K562 (cell line): Measurements from ENCODE around the gene CDKN1B. TPM values are rescaled to one million over a fixed set of nuclear protein-coding genes. Genes with fewer than 3 reads are reported as not detected.
A peak's percentile ranks its signal among the peaks of the same experiment; 100 is the strongest.

Experiments
- ATAC-seq: fragments of 200-7000 bp; cut with Tn5 transposase; 3 replicates; pipeline ENCODE4 v1.9.1; 2020; ENCODE audit warnings: moderate library complexity
- BruUV-seq: library from RNA; stranded (reverse); fragments of 400-500 nt; replicated peaks from 2 replicates; lab custom pipeline; 2021; lab: Mats Ljungman, UMichigan
- CTCF ChIA-PET: fragments of 300-600 bp; formaldehyde crosslinking; extraction: SDS; loops from one replicate; lab custom pipeline; 2021; ENCODE audit warnings: low intra/inter-chr PET ratio; lab: Yijun Ruan, JAX
- POLR2A ChIA-PET: fragments of 300-600, 350-650 bp; sonication (Branson Sonifier 250); formaldehyde crosslinking; extraction: SDS; loops from one replicate; lab custom pipeline; 2021; ENCODE audit warnings: antibody characterized with exemption, inconsistent platforms; lab: Yijun Ruan, JAX
- DNase-seq, 4 experiments: peaks; one replicate each; pipeline versions ENCODE4 v3.0.0 to v3.0.0-alpha.2; 2011 to 2018; ENCODE audit warnings: low spot score in 3 of 4, mixed read lengths in 3 of 4; ENCODE audit errors: extremely low read depth in 1 of 4
- FAIRE-seq: peaks from 2 replicates; lab custom pipeline; 2011; peaks lifted over from hg19 to GRCh38; lab: Jason Lieb, UNC
- H2AFZ ChIP-seq: 2 replicates; pipeline ENCODE4 v1.6.0; 2011; ENCODE audit warnings: low read depth, low read length, control low read depth, inconsistent platforms
- H3K27ac ChIP-seq: fragments of 200-600 bp; 3 replicates; pipeline ENCODE4 v1.8.0; 2011; ENCODE audit warnings: low read depth, mild to moderate bottlenecking, control low read depth, inconsistent platforms, low read length, moderate library complexity, mixed read lengths; ENCODE audit errors: extremely low read depth
- H3K27me3 ChIP-seq, 2 experiments: fragments of 300-600 bp in 1 of 2; 2 replicates in 1 of 2; 3 replicates in 1 of 2; pipeline versions ENCODE4 v1.6.0 to v1.8.0; 2011; ENCODE audit warnings: inconsistent platforms in 2 of 2, low read length in 2 of 2, mild to moderate bottlenecking in 1 of 2, mixed read lengths in 1 of 2, moderate library complexity in 1 of 2; ENCODE audit not compliant: control insufficient read depth in 2 of 2, insufficient read depth in 2 of 2
- H3K36me3 ChIP-seq: fragments of 300-600 bp; 3 replicates; pipeline ENCODE4 v1.8.0; 2011; ENCODE audit warnings: mild to moderate bottlenecking, low read length, inconsistent platforms; ENCODE audit not compliant: control insufficient read depth, insufficient read depth
- H3K4me1 ChIP-seq, 2 experiments: fragments of 200-600 bp in 1 of 2; replicated peaks in 1 of 2; 2 replicates in 1 of 2; 3 replicates in 1 of 2; pipeline versions ENCODE4 v1.5.1 to v1.8.0; 2011; ENCODE audit warnings: inconsistent platforms in 2 of 2, low read length in 2 of 2, mild to moderate bottlenecking in 1 of 2, mixed read lengths in 1 of 2, moderate library complexity in 1 of 2; ENCODE audit not compliant: control insufficient read depth in 2 of 2, insufficient read depth in 2 of 2
- H3K4me2 ChIP-seq: 2 replicates; pipeline ENCODE4 v1.6.1; 2011; ENCODE audit warnings: low read length, control low read depth, inconsistent platforms, mixed read lengths; ENCODE audit not compliant: insufficient read depth
- H3K4me3 ChIP-seq: fragments of 200-600 bp; sonication (generic), shearing (Covaris generic); 2 replicates; pipeline ENCODE4 v1.5.1; 2016; ENCODE audit warnings: control low read depth, inconsistent platforms
- H3K79me2 ChIP-seq: fragments of 200-600 bp; 3 replicates; pipeline ENCODE4 v1.8.0; 2011; ENCODE audit warnings: low read length, inconsistent platforms; ENCODE audit not compliant: control insufficient read depth, insufficient read depth
- H3K9ac ChIP-seq, 2 experiments: 2 replicates each; pipeline versions ENCODE4 v1.6.0 to v1.6.1; 2011; ENCODE audit warnings: low read depth in 2 of 2, low read length in 2 of 2, control low read depth in 1 of 2, inconsistent platforms in 1 of 2, mild to moderate bottlenecking in 1 of 2, mixed read lengths in 1 of 2; ENCODE audit not compliant: insufficient read depth in 1 of 2
- H3K9me1 ChIP-seq: one replicate; pipeline ENCODE4 v1.6.0; 2011; ENCODE audit warnings: inconsistent platforms, mild to moderate bottlenecking, low read length, moderate library complexity; ENCODE audit not compliant: control insufficient read depth, insufficient read depth
- H3K9me3 ChIP-seq: replicated peaks from 2 replicates; pipeline ENCODE4 v1.5.1; 2011; ENCODE audit warnings: low read depth, low read length, inconsistent platforms; ENCODE audit not compliant: control insufficient read depth, insufficient read depth
- H4K20me1 ChIP-seq: replicated peaks from 2 replicates; pipeline ENCODE4 v1.6.1; 2011; ENCODE audit warnings: low read length, inconsistent platforms, mixed read lengths; ENCODE audit not compliant: control insufficient read depth, insufficient read depth
- CBFA2T2 ChIP-seq: fragments of 450-650 bp; conservative IDR thresholded peaks from 2 replicates; pipeline ENCODE4 v1.6.1; 2017; ENCODE audit warnings: mild to moderate bottlenecking
- EZH2 ChIP-seq: IDR thresholded peaks from 2 replicates; pipeline ENCODE4 v1.6.1; 2012; ENCODE audit warnings: low read depth, mild to moderate bottlenecking, inconsistent platforms, low read length, borderline replicate concordance
- GTF2E2 ChIP-seq: fragments of 200-800 bp; sonication (Bioruptor generic); IDR thresholded peaks from 2 replicates; pipeline ENCODE4 v1.6.1; 2016; ENCODE audit warnings: missing genetic modification characterization, missing compliant biosample characterization
- ILF3 ChIP-seq: fragments of 450-650 bp; IDR thresholded peaks from 2 replicates; pipeline ENCODE4 v1.6.1; 2018; ENCODE audit warnings: antibody characterized with exemption, mild to moderate bottlenecking, moderate library complexity, borderline replicate concordance
- KAT2B ChIP-seq: IDR thresholded peaks from one replicate; pipeline ENCODE4 v1.6.1; 2012; ENCODE audit warnings: low read depth, mild to moderate bottlenecking, control low read depth, inconsistent platforms, low read length, moderate library complexity
- KLF1 ChIP-seq: fragments of 450-650 bp; IDR thresholded peaks from 2 replicates; pipeline ENCODE4 v1.6.1; 2016; ENCODE audit warnings: missing genetic modification characterization, missing compliant biosample characterization
- NFRKB ChIP-seq: fragments of 450-650 bp; IDR thresholded peaks from 2 replicates; pipeline ENCODE4 v1.6.1; 2016; ENCODE audit warnings: low read depth
- NR2C2 ChIP-seq, 2 experiments: fragments of 200-800 bp in 1 of 2; sonication (Bioruptor generic) in 1 of 2; sonication (generic) in 1 of 2; formaldehyde crosslinking in 1 of 2; IDR thresholded peaks; 2 replicates each; pipeline versions ENCODE4 v1.6.1 to v1.8.0; 2016 to 2022; ENCODE audit warnings: mild to moderate bottlenecking in 1 of 2, missing compliant biosample characterization in 1 of 2, missing genetic modification characterization in 1 of 2, missing genetic modification reagents in 1 of 2
- NR2F6 ChIP-seq: fragments of 450-650 bp; formaldehyde crosslinking; IDR thresholded peaks from 2 replicates; pipeline ENCODE4 v1.4.0; 2020; ENCODE audit warnings: mild to moderate bottlenecking
- NRF1 ChIP-seq, 2 experiments: fragments of 450-650 bp; IDR thresholded peaks in 1 of 2; conservative IDR thresholded peaks in 1 of 2; 2 replicates each; pipeline ENCODE4 v1.6.1; 2014; ENCODE audit warnings: mild to moderate bottlenecking in 2 of 2
- SMARCA5 ChIP-seq: fragments of 450-650 bp; IDR thresholded peaks from 2 replicates; pipeline ENCODE4 v1.6.1; 2016
- TRIM28 ChIP-seq: fragments of 450-650 bp; IDR thresholded peaks from 2 replicates; pipeline ENCODE4 v1.6.1; 2017
- ZBTB26 ChIP-seq: fragments of 450-650 bp; formaldehyde crosslinking; IDR thresholded peaks from 2 replicates; pipeline ENCODE4 v1.4.0; 2022; ENCODE audit warnings: missing genetic modification characterization
- WGBS: fragments of 100-300 bp; shearing (Covaris generic); methylation state at CpG from one replicate; pipeline ENCODE4 v1.1.6; 2016; ENCODE audit warnings: low coverage, mixed read lengths; ENCODE audit not compliant: insufficient coverage; ENCODE audit errors: missing lambda C conversion rate; 5-methylcytosine and 5-hydroxymethylcytosine counted together
- in situ Hi-C: fragments of 300-500 bp; cut with MboI; formaldehyde crosslinking; loops from 4 replicates; pipeline ENCODE4 v1.15.0; 2018; ENCODE audit warnings: inconsistent platforms, mixed read lengths
- intact Hi-C: fragments of 100-400 bp; cut with micrococcal nuclease; formaldehyde crosslinking; loops from 2 replicates; pipeline ENCODE4 v1.14.2; 2022
- polyA plus RNA-seq, 8 experiments: library from polyadenylated mRNA; depleted of rRNA in 4 of 8; stranded (reverse) in 5 of 8; unstranded in 3 of 8; fragments of >200 nt; fragmentation: Nextera tagmentation in 2 of 8; fragmentation: Illumina TruSeq in 1 of 8; extraction: Ambion mirVana in 2 of 8; extraction: Trizol in 1 of 8; gene quantifications; 2 replicates each; pipeline versions ENCODE4 v1.2.1 to v1.2.3, GENCODE V29; 2011 to 2014; ENCODE audit warnings: inconsistent platforms in 1 of 8, missing spikeins in 1 of 8
- total RNA-seq, 7 experiments: library from RNA; depleted of rRNA in 6 of 7; stranded (reverse); fragments of >200 nt in 6 of 7; fragmentation: Illumina TruSeq in 2 of 7; extraction: Trizol in 2 of 7; gene quantifications; 2 replicates each; pipeline versions ENCODE4 v1.2.1 to v1.2.3, GENCODE V29; 2011 to 2021; ENCODE audit warnings: low replicate concordance in 1 of 7
- TF ChIP-seq, protein P1 (sequence below): fragments of 450-650 bp; IDR thresholded peaks from one replicate; pipeline ENCODE4 v1.6.1; 2018; ENCODE audit warnings: mild to moderate bottlenecking, moderate library complexity; ENCODE audit not compliant: partially characterized antibody
- TF ChIP-seq, protein P2 (sequence below), 3 experiments: IDR thresholded peaks in 2 of 3; conservative IDR thresholded peaks in 1 of 3; 2 replicates each; pipeline ENCODE4 v1.5.1; 2011 to 2012; ENCODE audit warnings: low read length in 3 of 3, mild to moderate bottlenecking in 3 of 3, control low read depth in 2 of 3, improper control_type of control experiment in 1 of 3, inconsistent platforms in 1 of 3, low read depth in 1 of 3, mixed read lengths in 1 of 3, moderate library complexity in 1 of 3; ENCODE audit not compliant: insufficient read depth in 2 of 3
- TF ChIP-seq, protein P3 (sequence below): fragments of 250-450 bp; sonication (Bioruptor Pico); IDR thresholded peaks from 2 replicates; pipeline ENCODE4 v1.5.1; 2021; ENCODE audit warnings: mild to moderate bottlenecking

The CDKN1B gene
- total and polyA plus RNA-seq, 9 of the 15 experiments (the other 6 are each of a cell fraction or from before 2014, with no cell fraction given), result 2.6 to 35.2 (median 15.5) TPM

DNA sequence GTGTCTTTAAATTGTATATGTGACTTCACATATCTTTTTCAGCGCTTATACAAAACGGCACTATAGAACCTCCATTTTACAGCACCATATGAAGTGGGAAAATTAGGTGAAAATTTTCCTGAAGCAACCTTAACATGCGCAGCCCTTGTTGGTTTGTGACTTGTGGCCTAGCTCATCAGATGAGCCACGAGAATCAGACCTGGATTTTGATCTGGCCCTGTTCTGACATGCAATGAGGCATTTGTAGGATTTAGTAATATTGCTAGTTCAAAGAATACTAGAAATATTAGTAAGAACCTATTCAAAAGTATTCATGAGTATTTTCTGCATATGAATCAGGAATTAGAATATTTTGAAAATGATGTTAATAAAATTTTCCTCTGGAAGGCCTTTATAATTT lies 2.9 kb downstream of the CDKN1B start:
- BruUV-seq, result no TSS peak
- no peak for TF ChIP-seq ILF3
- TF ChIP-seq ZBTB26 (CRISPR knock-in tag), result no peak
- TF ChIP-seq TRIM28, result no peak
- TF ChIP-seq NFRKB, result no peak
- TF ChIP-seq GTF2E2, result no peak
- TF ChIP-seq, protein P1, sequence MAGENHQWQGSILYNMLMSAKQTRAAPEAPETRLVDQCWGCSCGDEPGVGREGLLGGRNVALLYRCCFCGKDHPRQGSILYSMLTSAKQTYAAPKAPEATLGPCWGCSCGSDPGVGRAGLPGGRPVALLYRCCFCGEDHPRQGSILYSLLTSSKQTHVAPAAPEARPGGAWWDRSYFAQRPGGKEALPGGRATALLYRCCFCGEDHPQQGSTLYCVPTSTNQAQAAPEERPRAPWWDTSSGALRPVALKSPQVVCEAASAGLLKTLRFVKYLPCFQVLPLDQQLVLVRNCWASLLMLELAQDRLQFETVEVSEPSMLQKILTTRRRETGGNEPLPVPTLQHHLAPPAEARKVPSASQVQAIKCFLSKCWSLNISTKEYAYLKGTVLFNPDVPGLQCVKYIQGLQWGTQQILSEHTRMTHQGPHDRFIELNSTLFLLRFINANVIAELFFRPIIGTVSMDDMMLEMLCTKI, result no peak
- TF ChIP-seq NR2F6 (CRISPR knock-in tag), result no peak
- no peak for TF ChIP-seq KAT2B
- TF ChIP-seq NR2C2 (CRISPR knock-in tag; IDR thresholded peaks at IDR 0.05), result no peak
- TF ChIP-seq NR2C2 (tag; IDR thresholded peaks at IDR 0.05), result 0 out of 2 replicates have a peak, but pooled peaks have one; percentile 15
- TF ChIP-seq EZH2, result no peak
- TF ChIP-seq NRF1 (conservative IDR thresholded peaks at IDR 0.05 in 1 of 2, IDR thresholded peaks at IDR 0.05 in 1 of 2), result peak; percentile 25 to 54; a peak in 3 of 4 replicates
- no peak for TF ChIP-seq SMARCA5
- TF ChIP-seq CBFA2T2, result no peak
- TF ChIP-seq KLF1, result no peak
- TF ChIP-seq, protein P2, sequence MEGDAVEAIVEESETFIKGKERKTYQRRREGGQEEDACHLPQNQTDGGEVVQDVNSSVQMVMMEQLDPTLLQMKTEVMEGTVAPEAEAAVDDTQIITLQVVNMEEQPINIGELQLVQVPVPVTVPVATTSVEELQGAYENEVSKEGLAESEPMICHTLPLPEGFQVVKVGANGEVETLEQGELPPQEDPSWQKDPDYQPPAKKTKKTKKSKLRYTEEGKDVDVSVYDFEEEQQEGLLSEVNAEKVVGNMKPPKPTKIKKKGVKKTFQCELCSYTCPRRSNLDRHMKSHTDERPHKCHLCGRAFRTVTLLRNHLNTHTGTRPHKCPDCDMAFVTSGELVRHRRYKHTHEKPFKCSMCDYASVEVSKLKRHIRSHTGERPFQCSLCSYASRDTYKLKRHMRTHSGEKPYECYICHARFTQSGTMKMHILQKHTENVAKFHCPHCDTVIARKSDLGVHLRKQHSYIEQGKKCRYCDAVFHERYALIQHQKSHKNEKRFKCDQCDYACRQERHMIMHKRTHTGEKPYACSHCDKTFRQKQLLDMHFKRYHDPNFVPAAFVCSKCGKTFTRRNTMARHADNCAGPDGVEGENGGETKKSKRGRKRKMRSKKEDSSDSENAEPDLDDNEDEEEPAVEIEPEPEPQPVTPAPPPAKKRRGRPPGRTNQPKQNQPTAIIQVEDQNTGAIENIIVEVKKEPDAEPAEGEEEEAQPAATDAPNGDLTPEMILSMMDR (IDR thresholded peaks at IDR 0.05 in 2 of 3, conservative IDR thresholded peaks at IDR 0.05 in 1 of 3; ENCODE audit: insufficient read depth in 2 of 3, low read depth in 1 of 3, low read length in 3 of 3), result no peak
- TF ChIP-seq, protein P3, sequence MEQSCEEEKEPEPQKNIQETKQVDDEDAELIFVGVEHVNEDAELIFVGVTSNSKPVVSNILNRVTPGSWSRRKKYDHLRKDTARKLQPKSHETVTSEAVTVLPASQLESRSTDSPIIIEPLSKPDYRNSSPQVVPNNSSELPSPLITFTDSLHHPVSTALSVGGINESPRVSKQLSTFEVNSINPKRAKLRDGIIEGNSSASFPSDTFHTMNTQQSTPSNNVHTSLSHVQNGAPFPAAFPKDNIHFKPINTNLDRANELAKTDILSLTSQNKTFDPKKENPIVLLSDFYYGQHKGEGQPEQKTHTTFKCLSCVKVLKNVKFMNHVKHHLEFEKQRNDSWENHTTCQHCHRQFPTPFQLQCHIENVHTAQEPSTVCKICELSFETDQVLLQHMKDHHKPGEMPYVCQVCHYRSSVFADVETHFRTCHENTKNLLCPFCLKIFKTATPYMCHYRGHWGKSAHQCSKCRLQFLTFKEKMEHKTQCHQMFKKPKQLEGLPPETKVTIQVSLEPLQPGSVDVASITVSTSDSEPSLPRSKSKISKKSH (CRISPR knock-in tag), result no peak

More for the DNA sequence above, 2.9 kb downstream of the CDKN1B start:
- POLR2A ChIA-PET, result interaction anchor here (1.5 kb wide), 1 partner anchor 14 kb away, joined by 4 read pairs; no protein-coding TSS in a partner anchor
- peak overlapping the region in 1 of 2 experiments; percentile 94; a peak in 2 of 4 replicates for H3K9ac ChIP-seq
- ATAC-seq, result no peak
- no peaks in the 10 kb centered on the region for H3K9me3 ChIP-seq
- WGBS, result 4% methylated on average over 4 of the region's 4 CpGs
- DNase-seq, result no peak
- in situ Hi-C loops, result loop anchor here (25.0 kb wide), 1 partner anchor 1158 kb away; no protein-coding TSS in a partner anchor
- intact Hi-C loops, result no loop called here
- H3K27me3 ChIP-seq, result no peaks in the 10 kb centered on the region
- H3K9me1 ChIP-seq, result no peaks in the 10 kb centered on the region
- no peak overlapping the region for H2AFZ ChIP-seq
- CTCF ChIA-PET, result no interaction called here
- H4K20me1 ChIP-seq, result no peaks in the 10 kb centered on the region
- peak overlapping the region; percentile 95 for H3K27ac ChIP-seq
- peak overlapping the region; percentile 95 for H3K4me2 ChIP-seq
- H3K4me1 ChIP-seq, result peaks cover 17 to 30% of the 10 kb centered on the region in 2 experiments
- peak overlapping the region; percentile 99; the same call in 1 of the 2 replicates for H3K4me3 ChIP-seq
- peaks cover 36% of the 10 kb centered on the region for H3K36me3 ChIP-seq
- H3K79me2 ChIP-seq, result peaks cover 84% of the 10 kb centered on the region
- FAIRE-seq, result peak; percentile 49
